ENCODE measurements around the gene APOE.

DNA sequence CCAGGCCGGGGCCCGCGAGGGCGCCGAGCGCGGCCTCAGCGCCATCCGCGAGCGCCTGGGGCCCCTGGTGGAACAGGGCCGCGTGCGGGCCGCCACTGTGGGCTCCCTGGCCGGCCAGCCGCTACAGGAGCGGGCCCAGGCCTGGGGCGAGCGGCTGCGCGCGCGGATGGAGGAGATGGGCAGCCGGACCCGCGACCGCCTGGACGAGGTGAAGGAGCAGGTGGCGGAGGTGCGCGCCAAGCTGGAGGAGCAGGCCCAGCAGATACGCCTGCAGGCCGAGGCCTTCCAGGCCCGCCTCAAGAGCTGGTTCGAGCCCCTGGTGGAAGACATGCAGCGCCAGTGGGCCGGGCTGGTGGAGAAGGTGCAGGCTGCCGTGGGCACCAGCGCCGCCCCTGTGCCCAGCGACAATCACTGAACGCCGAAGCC lies 3.3 kb downstream of the APOE start:
- no peak for TF ChIP-seq BACH2 (CRISPR knock-in tag; IDR thresholded peaks at IDR 0.05; ENCODE audit: borderline replicate concordance)
- TF ChIP-seq ISL1 (CRISPR knock-in tag; IDR thresholded peaks at IDR 0.05): no peak
- no peak for TF ChIP-seq ZNF8 (CRISPR knock-in tag; IDR thresholded peaks at IDR 0.05)
- TF ChIP-seq, protein P1, sequence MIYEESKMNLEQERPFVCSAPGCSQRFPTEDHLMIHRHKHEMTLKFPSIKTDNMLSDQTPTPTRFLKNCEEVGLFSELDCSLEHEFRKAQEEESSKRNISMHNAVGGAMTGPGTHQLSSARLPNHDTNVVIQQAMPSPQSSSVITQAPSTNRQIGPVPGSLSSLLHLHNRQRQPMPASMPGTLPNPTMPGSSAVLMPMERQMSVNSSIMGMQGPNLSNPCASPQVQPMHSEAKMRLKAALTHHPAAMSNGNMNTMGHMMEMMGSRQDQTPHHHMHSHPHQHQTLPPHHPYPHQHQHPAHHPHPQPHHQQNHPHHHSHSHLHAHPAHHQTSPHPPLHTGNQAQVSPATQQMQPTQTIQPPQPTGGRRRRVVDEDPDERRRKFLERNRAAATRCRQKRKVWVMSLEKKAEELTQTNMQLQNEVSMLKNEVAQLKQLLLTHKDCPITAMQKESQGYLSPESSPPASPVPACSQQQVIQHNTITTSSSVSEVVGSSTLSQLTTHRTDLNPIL (CRISPR knock-in tag; IDR thresholded peaks at IDR 0.05; ENCODE audit: low read depth): no peak
- TF ChIP-seq TCF4 (CRISPR knock-in tag; IDR thresholded peaks at IDR 0.05; ENCODE audit: borderline replicate concordance): no peak
- TF ChIP-seq ZNF565 (CRISPR knock-in tag; conservative IDR thresholded peaks at IDR 0.05; ENCODE audit: low read depth): no peak
- TF ChIP-seq ARNTL (CRISPR knock-in tag; IDR thresholded peaks at IDR 0.05; ENCODE audit: borderline replicate concordance, low read depth): no peak
